Glomerular visceral epithelial cell (primary cell): ENCODE results near the gene MTRFR.

Experiments
- DNase-seq: peaks from one replicate; pipeline ENCODE4 v3.0.0-alpha.2; 2016; ENCODE audit errors: extremely low spot score

Gene MTRFR

GRCh38 chr12:123270214-123271000 lies 37.2 kb downstream of the MTRFR start:
- peak; percentile 25 for DNase-seq

DNA sequence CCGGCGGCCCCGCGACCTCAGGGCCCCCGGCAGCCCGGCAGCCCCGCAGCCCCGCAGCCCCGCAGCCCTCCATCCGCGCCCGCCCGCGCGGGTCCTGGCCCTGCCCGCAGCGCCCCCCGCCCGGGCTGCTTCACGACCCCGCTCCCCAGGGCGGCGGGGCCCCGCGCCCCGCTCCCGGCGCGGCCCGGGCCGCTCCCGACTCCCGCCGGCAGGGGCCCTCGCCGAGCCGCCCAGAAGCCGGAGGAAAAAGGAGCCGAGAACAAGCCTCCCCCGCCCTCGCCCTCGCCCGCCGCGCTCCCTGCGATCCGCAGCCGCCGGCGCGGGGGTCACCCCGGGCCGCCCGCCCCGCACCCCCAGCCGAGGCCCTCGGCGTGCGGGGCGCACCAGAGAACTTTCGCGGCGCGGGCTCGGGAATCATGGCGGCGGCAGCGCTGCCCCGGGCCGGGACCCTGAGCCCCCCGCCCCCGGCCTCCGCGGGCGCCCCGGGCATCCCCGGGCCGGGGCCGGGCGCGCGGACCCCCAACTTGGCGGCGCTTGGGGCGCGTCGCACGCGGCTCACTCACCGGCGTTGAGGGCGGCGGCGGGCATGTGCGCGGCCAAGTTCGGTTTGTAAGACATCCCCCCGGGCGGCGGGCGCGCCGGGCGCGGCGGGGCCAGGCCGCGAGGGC lies 37.9 kb downstream of the MTRFR start:
- peak; percentile 63 for DNase-seq

DNA sequence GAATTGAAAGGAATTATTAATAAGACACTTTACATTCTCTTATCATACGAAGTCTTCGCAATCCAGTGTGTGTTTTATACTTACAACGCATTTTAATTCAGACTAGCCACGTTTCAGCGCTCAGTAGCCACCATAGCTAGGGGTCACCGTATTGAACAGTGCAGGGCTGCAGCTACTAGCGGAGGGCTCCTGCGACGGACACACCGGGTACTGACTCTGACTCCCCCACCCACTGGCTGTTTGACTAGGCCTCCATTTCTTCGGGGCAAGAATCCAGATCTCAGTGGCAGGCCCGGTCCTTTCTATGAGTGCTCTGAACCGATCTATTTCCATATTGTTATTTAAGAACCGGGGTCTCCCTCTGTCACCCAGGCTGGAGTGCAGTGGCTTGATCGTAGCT lies 39.9 kb downstream of the MTRFR start:
- no peak for DNase-seq

DNA sequence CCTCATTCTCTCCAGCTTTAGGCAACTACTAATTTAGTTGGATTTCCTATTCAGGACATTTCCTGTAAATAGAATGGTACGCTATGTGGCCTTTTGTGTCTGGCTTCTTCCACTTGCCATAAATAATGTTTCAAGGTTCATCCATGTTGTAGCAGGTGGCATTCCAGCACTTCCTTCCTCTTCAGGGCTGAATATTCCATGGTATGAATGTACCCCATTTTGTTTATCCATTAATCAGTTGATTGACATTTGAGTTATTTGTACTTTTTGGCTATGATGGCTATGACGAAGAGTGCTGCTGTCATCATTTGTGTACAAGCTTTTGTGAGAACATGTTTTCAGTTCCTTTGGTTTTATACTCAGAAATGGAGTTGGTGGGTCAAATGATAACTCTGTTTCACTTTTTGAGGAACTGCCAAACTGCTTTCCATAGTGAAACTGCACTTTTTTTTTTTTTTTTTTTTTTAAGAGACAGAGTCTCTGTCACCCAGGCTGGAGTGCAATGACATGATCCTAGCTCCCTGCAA lies 44.9 kb downstream of the MTRFR start:
- DNase-seq, result no peak

DNA sequence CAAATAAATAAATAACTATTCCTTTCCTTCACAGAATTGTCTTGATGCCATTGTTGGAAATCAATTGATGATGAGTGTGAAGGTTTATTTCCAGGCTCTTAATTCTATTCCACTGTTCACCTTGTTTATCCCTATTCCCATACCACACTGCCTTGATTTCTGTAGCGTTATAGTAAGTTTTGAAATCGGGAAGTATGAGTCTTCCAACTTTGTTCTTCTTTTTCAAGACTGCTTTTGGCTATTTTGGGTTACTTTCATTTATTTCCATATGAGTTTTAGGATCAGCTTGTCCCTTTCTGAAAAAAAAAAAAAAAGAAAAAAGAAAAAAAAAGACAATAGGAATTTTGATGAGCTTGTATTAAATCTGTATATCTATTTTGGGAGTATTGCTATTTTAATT lies 47.7 kb downstream of the MTRFR start:
- DNase-seq, result no peak

DNA sequence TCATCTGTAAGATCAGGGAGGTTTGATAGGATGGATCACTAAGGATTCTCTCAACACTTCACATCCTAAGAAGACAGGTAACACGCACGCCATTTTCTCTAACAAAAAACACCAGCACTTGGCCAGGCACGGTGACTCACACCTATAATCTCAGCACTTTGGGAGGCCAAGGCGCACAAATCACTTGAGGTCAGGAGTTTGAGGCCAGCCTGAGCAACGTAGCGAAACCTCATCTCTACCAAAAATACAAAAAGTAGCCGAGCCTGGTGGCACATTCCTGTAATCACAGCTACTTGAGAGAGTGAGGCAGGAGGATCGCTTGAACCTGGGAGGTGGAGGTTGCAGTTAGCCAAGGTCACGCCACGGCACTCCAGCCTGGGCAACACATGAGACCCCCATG lies 48.9 kb downstream of the MTRFR start:
- DNase-seq, result no peak

- DNase-seq, result no peak
These were observed 50.2 kb downstream of the MTRFR start for GRCh38 chr12:123283461-123283860.

DNA sequence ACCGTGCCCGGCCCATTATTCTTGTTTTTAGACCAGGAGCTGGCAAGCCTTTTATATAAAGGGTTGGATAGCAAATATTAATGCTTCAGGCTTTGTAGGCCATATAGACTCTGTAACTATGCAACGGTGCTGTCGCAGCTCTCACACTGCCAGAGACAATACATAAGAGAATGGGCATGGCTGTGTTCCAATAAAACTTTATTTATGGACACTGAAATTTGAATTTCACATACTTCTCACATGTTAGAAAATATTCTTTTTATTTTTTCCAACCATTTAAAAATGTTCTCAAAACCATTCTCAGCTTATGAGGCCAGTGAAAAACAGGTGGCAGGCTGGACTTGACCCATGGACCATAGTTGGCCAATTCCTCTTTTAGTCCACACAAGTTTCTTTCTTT lies 51.4 kb downstream of the MTRFR start:
- no peak for DNase-seq

DNA sequence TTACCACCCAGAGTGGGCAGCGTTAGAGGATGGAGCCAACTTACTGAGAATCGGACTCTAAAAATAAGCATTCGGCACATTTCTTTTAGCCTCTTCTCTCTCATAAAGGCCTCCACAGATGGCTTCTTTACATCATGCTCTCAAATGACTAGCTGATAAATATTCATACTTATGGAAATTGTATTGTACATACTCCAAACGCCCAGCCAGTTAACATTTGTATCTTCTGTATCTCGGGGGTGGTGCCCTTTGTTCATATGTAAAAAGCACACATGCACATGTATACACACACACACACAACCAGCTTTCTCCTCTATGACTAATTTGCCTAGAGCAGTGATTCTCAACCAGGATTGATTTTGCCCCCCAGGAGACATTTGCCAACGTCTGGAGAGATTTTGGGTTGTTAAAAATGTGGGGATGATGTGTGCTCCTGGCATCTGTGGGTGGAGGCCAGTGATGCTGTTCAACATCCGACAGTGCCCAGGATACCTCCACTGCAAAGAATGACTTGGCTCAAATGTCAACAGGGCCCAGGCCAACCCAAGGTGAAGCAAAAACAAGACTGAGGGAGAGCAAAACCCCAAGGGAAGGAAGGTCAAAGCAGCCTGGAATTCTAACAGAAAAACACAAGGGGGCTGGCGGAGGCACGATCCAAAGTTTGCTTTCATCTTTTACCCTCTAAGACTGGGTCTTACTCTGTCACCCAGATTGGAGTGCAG lies 53.6 kb downstream of the MTRFR start:
- DNase-seq, result no peak

GRCh38 chr12:123288751-123289346 lies 55.6 kb downstream of the MTRFR start:
- no peak for DNase-seq

GRCh38 chr12:123289911-123290310 lies 56.7 kb downstream of the MTRFR start:
- DNase-seq, result no peak

DNA sequence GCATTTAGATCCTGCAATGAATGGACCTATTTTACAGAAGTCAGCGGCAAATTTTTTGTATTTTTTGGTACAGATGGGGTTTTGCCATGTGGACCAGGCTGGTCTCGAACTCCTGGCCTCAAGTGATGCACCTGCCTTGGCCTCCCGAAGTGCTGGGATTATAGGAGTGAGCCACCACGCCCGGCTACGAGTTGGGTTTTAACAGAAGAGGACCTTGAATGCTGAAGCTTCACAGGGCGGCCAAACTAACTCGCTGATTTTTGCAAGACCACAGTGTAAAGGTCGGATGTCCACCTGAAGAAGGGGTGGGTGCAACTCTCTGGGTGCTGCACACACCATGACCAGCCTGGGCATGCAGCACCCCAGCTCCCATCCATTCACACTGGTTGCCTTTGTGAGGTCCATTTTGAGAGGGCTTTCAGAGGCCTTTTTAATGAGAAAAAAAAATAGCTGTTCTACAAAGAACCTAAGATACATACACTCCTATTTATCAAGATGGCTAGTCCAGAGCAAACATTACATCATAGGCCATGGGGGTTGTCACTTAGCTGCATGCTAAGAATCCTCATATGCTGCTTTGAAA lies 60.0 kb downstream of the MTRFR start:
- no peak for DNase-seq

DNA sequence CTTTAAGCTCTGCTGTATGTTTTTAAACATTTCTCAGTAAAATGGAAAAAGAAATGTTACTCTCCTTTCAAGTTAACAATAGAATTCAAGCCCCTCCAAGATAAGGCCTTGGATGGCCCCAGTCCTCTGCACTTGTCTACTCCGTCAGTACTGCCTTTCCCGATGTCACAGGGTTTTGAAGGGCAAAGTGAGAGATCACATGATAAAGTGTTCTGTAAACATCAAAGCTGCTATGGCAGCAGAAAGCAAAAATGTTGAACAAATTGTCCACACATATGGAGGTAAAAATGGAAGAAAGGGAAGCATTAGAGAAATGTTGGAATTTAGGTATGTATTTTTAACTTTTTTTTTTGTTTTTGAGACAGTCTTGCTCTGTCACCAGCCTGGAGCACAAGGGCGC lies 71.9 kb downstream of the MTRFR start:
- DNase-seq, result no peak

DNA sequence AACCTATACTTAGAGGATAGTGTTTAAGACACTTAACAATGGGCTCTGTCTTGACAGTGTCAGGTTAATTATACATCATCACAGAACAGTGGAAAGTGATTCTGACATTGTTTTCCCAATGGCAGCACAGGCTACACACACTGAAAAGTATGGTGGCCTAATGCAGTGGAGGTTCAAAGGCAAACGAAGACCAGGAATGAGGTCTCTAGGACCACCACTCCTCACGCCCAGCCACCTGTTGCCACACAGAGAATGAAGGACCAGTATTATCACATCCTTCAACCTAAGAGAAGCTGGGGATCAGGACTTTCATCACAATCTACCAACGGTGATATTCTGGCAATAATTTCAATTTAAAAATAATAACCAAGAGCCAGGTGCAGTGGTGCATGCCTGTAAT lies 73.0 kb downstream of the MTRFR start:
- DNase-seq, result no peak
